Vagina (tissue), 2 donors: ENCODE measurements around the gene PADI1.

Experiments
- POLR2AphosphoS5 ChIP-seq, 2 donors: sonication (generic); formaldehyde crosslinking; IDR thresholded peaks; one replicate each; pipeline ENCODE4 v1.9.0; 2017; ENCODE audit warnings: antibody characterized with exemption in 2 of 2, mild to moderate bottlenecking in 2 of 2, low read depth in 1 of 2; ENCODE audit not compliant: insufficient read depth in 1 of 2
- TF ChIP-seq, protein P1 (sequence below), 3 experiments: fragments of 450-650 bp in 2 of 3; fragments of 200-600 bp in 1 of 3; sonication (generic) in 1 of 3; IDR thresholded peaks; one replicate each; pipeline ENCODE4 v1.5.1; 2017 to 2019; ENCODE audit warnings: antibody characterized with exemption in 3 of 3, mild to moderate bottlenecking in 2 of 3, moderate library complexity in 2 of 3

DNA sequence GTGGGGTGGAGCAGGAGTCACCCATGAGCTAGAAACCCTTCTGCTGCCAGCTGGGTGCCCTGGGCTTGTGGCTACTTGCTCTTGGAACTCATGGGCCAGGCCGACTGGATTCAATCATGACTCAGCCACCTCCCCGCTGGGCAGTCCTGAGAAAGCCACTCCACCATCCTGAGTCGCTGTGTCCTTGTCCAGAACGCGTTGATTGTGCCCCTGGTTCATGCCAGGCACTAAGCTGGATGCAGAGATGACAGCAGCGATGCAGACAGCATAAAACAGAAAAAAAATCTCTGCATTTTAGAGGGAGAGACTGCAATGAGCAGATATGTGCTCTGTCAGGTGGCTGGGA, 10.6 kb downstream of the PADI1 start:
- TF ChIP-seq, protein P1, sequence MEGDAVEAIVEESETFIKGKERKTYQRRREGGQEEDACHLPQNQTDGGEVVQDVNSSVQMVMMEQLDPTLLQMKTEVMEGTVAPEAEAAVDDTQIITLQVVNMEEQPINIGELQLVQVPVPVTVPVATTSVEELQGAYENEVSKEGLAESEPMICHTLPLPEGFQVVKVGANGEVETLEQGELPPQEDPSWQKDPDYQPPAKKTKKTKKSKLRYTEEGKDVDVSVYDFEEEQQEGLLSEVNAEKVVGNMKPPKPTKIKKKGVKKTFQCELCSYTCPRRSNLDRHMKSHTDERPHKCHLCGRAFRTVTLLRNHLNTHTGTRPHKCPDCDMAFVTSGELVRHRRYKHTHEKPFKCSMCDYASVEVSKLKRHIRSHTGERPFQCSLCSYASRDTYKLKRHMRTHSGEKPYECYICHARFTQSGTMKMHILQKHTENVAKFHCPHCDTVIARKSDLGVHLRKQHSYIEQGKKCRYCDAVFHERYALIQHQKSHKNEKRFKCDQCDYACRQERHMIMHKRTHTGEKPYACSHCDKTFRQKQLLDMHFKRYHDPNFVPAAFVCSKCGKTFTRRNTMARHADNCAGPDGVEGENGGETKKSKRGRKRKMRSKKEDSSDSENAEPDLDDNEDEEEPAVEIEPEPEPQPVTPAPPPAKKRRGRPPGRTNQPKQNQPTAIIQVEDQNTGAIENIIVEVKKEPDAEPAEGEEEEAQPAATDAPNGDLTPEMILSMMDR (IDR thresholded peaks at IDR 0.05) = no peak
- no peak for TF ChIP-seq POLR2AphosphoS5 (IDR thresholded peaks at IDR 0.05; ENCODE audit: insufficient read depth in 1 of 2, low read depth in 1 of 2)
